HepG2 (cell line): ENCODE results near the gene RAB35. TPM values are rescaled to one million over a fixed set of nuclear protein-coding genes. Genes with fewer than 3 reads are reported as not detected.

Experiments
- ASH2L ChIP-seq: fragments of 300-600, 200-600 bp; sonication (generic); IDR thresholded peaks from 2 replicates; pipeline ENCODE4 v1.7.0; 2017; ENCODE audit warnings: low read depth, mild to moderate bottlenecking, moderate library complexity, mixed read lengths, low read length; ENCODE audit not compliant: insufficient read length
- IKZF4 ChIP-seq: sonication (generic); formaldehyde crosslinking; IDR thresholded peaks from 2 replicates; pipeline ENCODE4 v1.5.1; 2020; ENCODE audit warnings: borderline replicate concordance, mild to moderate bottlenecking, low read depth, missing genetic modification reagents; ENCODE audit errors: not compliant biosample characterization
- JUND ChIP-seq: sonication (generic); formaldehyde crosslinking; IDR thresholded peaks from 2 replicates; pipeline ENCODE4 v1.8.0; 2022; ENCODE audit warnings: mild to moderate bottlenecking, missing genetic modification reagents
- KMT2A ChIP-seq: sonication (generic); formaldehyde crosslinking; IDR thresholded peaks from 2 replicates; pipeline ENCODE4 v1.4.0; 2020; ENCODE audit warnings: missing genetic modification reagents
- SP2 ChIP-seq: sonication (generic); formaldehyde crosslinking; IDR thresholded peaks from 2 replicates; pipeline ENCODE4 v1.5.1; 2020; ENCODE audit warnings: mild to moderate bottlenecking, missing genetic modification reagents
- ZBTB38 ChIP-seq: sonication (generic); formaldehyde crosslinking; IDR thresholded peaks from 2 replicates; pipeline ENCODE4 v1.5.1; 2020; ENCODE audit warnings: mild to moderate bottlenecking, missing genetic modification reagents
- ZNF326 ChIP-seq: sonication (generic); formaldehyde crosslinking; IDR thresholded peaks from 2 replicates; pipeline ENCODE4 v1.4.0; 2020; ENCODE audit warnings: missing genetic modification reagents, borderline replicate concordance
- ZNF614 ChIP-seq: IDR thresholded peaks from 2 replicates; pipeline ENCODE4 v1.6.1; 2018; ENCODE audit warnings: missing biosample characterization, missing genetic modification reagents, inconsistent platforms, borderline replicate concordance
- polyA plus RNA-seq, 8 experiments: library from polyadenylated mRNA; depleted of rRNA in 3 of 8; stranded (reverse) in 7 of 8; unstranded in 1 of 8; fragments of >200 nt; fragmentation: Illumina TruSeq in 4 of 8; extraction: Trizol in 4 of 8; gene quantifications; 2 replicates each; pipeline versions ENCODE4 v1.2.1 to v1.2.3, GENCODE V29; 2011 to 2016; ENCODE audit warnings: low read depth in 4 of 8, missing spikeins in 1 of 8, mixed read lengths in 1 of 8; ENCODE audit not compliant: insufficient read depth in 1 of 8
- total RNA-seq, 5 experiments: library from RNA; depleted of rRNA; stranded (reverse); fragments of >200 nt; fragmentation: Illumina TruSeq; extraction: Trizol; gene quantifications; 2 replicates each; pipeline ENCODE4 v1.2.3, GENCODE V29; 2016; ENCODE audit warnings: low read depth in 1 of 5
- TF ChIP-seq, protein P1 (sequence below): sonication (generic); formaldehyde crosslinking; IDR thresholded peaks from 2 replicates; pipeline ENCODE4 v1.8.1; 2022; ENCODE audit warnings: low read depth, mild to moderate bottlenecking, missing genetic modification reagents
- TF ChIP-seq, protein P2 (sequence below): sonication (generic); formaldehyde crosslinking; IDR thresholded peaks from 2 replicates; pipeline ENCODE4 v1.5.1; 2020; ENCODE audit warnings: mild to moderate bottlenecking, missing genetic modification reagents, moderate library complexity
- TF ChIP-seq, protein P3 (sequence below): sonication (generic); formaldehyde crosslinking; IDR thresholded peaks from 2 replicates; pipeline ENCODE4 v1.5.0; 2020; ENCODE audit warnings: mild to moderate bottlenecking, missing genetic modification reagents, borderline replicate concordance

RAB35 gene
- total and polyA plus RNA-seq, 2 of the 13 experiments (the other 11 are each of a cell fraction or from before 2014, with no cell fraction given): 25.2 to 29.1 TPM

DNA sequence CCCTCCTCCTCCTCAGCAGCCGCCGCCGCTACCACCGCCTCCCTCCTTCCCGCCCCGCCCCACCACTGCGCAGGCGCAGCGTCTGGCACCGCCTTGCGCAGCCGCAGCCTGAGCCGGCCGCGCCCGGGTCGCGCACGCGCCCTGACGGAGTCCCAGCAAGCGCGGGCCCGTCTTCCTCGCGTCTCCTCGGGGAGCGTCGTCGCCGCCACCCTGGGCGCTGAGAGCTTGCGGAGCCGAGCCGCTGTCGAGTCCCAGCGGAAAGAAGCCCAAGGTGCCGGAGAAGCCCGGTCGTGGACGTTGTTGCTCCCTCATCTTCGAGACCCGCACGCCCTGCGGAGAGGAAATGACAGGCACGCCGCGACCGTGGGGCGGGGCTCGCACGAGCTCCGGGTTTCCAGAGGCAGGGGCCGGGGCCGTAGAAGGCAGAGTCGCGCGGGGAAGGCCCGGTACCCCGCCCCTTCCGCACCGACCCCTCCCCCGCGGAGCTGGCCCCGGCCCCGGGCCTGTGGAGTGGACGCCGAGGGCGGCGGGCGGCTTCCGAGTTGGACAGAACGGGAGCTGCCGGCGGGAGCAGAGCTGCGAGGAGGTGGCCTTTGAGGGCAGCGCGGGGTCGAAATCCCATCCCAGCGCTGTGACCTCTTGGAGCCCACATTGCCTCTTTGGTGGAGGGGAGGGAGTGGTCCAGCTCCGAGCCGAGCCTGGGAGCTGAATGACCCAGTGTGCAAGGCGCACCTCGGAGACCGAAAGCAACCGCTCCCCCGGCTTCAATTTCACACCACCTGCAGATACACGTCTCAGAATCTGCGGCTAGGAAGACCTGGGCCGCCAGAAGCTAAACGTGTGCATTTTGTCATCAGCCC lies 469 bp upstream of the RAB35 start (continued):
- TF ChIP-seq IKZF4 (no peak), ASH2L (peak; percentile 59), JUND (CRISPR knock-in tag) (no peak), ZBTB38 (CRISPR knock-in tag) (peak; percentile 85; the same call in 1 of the 2 replicates), KMT2A (CRISPR knock-in tag) (peak; percentile 66; the same call in 1 of the 2 replicates), ZNF614 (CRISPR knock-in tag) (no peak), ZNF326 (no peak), SP2 (CRISPR knock-in tag) (peak; percentile 20; the same call in 1 of the 2 replicates)
- TF ChIP-seq, protein P1, sequence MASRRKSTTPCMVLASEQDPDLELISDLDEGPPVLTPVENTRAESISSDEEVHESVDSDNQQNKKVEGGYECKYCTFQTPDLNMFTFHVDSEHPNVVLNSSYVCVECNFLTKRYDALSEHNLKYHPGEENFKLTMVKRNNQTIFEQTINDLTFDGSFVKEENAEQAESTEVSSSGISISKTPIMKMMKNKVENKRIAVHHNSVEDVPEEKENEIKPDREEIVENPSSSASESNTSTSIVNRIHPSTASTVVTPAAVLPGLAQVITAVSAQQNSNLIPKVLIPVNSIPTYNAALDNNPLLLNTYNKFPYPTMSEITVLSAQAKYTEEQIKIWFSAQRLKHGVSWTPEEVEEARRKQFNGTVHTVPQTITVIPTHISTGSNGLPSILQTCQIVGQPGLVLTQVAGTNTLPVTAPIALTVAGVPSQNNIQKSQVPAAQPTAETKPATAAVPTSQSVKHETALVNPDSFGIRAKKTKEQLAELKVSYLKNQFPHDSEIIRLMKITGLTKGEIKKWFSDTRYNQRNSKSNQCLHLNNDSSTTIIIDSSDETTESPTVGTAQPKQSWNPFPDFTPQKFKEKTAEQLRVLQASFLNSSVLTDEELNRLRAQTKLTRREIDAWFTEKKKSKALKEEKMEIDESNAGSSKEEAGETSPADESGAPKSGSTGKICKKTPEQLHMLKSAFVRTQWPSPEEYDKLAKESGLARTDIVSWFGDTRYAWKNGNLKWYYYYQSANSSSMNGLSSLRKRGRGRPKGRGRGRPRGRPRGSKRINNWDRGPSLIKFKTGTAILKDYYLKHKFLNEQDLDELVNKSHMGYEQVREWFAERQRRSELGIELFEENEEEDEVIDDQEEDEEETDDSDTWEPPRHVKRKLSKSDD (CRISPR knock-in tag): no peak; the same call in 1 of the 2 replicates
- TF ChIP-seq, protein P2, sequence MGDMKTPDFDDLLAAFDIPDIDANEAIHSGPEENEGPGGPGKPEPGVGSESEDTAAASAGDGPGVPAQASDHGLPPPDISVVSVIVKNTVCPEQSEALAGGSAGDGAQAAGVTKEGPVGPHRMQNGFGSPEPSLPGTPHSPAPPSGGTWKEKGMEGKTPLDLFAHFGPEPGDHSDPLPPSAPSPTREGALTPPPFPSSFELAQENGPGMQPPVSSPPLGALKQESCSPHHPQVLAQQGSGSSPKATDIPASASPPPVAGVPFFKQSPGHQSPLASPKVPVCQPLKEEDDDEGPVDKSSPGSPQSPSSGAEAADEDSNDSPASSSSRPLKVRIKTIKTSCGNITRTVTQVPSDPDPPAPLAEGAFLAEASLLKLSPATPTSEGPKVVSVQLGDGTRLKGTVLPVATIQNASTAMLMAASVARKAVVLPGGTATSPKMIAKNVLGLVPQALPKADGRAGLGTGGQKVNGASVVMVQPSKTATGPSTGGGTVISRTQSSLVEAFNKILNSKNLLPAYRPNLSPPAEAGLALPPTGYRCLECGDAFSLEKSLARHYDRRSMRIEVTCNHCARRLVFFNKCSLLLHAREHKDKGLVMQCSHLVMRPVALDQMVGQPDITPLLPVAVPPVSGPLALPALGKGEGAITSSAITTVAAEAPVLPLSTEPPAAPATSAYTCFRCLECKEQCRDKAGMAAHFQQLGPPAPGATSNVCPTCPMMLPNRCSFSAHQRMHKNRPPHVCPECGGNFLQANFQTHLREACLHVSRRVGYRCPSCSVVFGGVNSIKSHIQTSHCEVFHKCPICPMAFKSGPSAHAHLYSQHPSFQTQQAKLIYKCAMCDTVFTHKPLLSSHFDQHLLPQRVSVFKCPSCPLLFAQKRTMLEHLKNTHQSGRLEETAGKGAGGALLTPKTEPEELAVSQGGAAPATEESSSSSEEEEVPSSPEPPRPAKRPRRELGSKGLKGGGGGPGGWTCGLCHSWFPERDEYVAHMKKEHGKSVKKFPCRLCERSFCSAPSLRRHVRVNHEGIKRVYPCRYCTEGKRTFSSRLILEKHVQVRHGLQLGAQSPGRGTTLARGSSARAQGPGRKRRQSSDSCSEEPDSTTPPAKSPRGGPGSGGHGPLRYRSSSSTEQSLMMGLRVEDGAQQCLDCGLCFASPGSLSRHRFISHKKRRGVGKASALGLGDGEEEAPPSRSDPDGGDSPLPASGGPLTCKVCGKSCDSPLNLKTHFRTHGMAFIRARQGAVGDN (CRISPR knock-in tag): peak; percentile 96
- TF ChIP-seq, protein P3, sequence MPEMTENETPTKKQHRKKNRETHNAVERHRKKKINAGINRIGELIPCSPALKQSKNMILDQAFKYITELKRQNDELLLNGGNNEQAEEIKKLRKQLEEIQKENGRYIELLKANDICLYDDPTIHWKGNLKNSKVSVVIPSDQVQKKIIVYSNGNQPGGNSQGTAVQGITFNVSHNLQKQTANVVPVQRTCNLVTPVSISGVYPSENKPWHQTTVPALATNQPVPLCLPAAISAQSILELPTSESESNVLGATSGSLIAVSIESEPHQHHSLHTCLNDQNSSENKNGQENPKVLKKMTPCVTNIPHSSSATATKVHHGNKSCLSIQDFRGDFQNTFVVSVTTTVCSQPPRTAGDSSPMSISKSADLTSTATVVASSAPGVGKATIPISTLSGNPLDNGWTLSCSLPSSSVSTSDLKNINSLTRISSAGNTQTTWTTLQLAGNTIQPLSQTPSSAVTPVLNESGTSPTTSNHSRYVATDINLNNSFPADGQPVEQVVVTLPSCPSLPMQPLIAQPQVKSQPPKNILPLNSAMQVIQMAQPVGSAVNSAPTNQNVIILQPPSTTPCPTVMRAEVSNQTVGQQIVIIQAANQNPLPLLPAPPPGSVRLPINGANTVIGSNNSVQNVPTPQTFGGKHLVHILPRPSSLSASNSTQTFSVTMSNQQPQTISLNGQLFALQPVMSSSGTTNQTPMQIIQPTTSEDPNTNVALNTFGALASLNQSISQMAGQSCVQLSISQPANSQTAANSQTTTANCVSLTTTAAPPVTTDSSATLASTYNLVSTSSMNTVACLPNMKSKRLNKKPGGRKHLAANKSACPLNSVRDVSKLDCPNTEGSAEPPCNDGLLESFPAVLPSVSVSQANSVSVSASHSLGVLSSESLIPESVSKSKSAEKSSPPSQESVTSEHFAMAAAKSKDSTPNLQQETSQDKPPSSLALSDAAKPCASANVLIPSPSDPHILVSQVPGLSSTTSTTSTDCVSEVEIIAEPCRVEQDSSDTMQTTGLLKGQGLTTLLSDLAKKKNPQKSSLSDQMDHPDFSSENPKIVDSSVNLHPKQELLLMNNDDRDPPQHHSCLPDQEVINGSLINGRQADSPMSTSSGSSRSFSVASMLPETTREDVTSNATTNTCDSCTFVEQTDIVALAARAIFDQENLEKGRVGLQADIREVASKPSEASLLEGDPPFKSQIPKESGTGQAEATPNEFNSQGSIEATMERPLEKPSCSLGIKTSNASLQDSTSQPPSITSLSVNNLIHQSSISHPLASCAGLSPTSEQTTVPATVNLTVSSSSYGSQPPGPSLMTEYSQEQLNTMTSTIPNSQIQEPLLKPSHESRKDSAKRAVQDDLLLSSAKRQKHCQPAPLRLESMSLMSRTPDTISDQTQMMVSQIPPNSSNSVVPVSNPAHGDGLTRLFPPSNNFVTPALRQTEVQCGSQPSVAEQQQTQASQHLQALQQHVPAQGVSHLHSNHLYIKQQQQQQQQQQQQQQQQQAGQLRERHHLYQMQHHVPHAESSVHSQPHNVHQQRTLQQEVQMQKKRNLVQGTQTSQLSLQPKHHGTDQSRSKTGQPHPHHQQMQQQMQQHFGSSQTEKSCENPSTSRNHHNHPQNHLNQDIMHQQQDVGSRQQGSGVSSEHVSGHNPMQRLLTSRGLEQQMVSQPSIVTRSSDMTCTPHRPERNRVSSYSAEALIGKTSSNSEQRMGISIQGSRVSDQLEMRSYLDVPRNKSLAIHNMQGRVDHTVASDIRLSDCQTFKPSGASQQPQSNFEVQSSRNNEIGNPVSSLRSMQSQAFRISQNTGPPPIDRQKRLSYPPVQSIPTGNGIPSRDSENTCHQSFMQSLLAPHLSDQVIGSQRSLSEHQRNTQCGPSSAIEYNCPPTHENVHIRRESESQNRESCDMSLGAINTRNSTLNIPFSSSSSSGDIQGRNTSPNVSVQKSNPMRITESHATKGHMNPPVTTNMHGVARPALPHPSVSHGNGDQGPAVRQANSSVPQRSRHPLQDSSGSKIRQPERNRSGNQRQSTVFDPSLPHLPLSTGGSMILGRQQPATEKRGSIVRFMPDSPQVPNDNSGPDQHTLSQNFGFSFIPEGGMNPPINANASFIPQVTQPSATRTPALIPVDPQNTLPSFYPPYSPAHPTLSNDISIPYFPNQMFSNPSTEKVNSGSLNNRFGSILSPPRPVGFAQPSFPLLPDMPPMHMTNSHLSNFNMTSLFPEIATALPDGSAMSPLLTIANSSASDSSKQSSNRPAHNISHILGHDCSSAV (CRISPR knock-in tag): peak; percentile 62; the same call in 1 of the 2 replicates
